Breast epithelium (tissue), 4 donors: ENCODE measurements around the gene CRK. TPM values are rescaled to one million over a fixed set of nuclear protein-coding genes. Genes with fewer than 3 reads are reported as not detected.

Experiments used
- DNase-seq, 2 donors: peaks; one replicate each; pipeline ENCODE4 v3.0.0-alpha.2; 2019; ENCODE audit warnings: low spot score in 2 of 2
- H3K27ac ChIP-seq, 2 donors: fragments of 200-600 bp; sonication (generic) in 1 of 2; one replicate each; pipeline ENCODE4 v1.5.1; 2016 to 2019; ENCODE audit warnings: mild to moderate bottlenecking in 1 of 2
- H3K27me3 ChIP-seq, 2 donors: fragments of 200-600 bp; sonication (generic) in 1 of 2; one replicate each; pipeline versions ENCODE4 v1.5.1 to v1.6.0; 2017 to 2019; ENCODE audit warnings: control low read depth in 1 of 2, mild to moderate bottlenecking in 1 of 2
- H3K36me3 ChIP-seq: fragments of 200-600 bp; one replicate; pipeline ENCODE4 v1.5.1; 2019
- H3K4me1 ChIP-seq, 2 donors: fragments of 200-600 bp; sonication (generic); one replicate each; pipeline ENCODE4 v1.5.1; 2016 to 2019; ENCODE audit warnings: control low read depth in 1 of 2
- H3K4me3 ChIP-seq, 3 donors: fragments of 200-600 bp; sonication (generic); 1 replicate in 2 of 3; 2 replicates in 1 of 3; pipeline ENCODE4 v1.5.1; 2016 to 2019; ENCODE audit warnings: mild to moderate bottlenecking in 3 of 3, moderate library complexity in 2 of 3
- H3K9me3 ChIP-seq, 2 donors: fragments of 200-600 bp; sonication (generic) in 1 of 2; one replicate each; pipeline ENCODE4 v1.5.1; 2016 to 2019; ENCODE audit warnings: control low read depth in 1 of 2
- POLR2A ChIP-seq: fragments of 450-650 bp; IDR thresholded peaks from one replicate; pipeline ENCODE4 v1.6.1; 2016; ENCODE audit warnings: antibody characterized with exemption, mild to moderate bottlenecking, moderate library complexity
- POLR2AphosphoS5 ChIP-seq, 3 donors: sonication (generic); formaldehyde crosslinking; IDR thresholded peaks; one replicate each; pipeline ENCODE4 v1.6.1; 2017; ENCODE audit warnings: antibody characterized with exemption in 3 of 3
- intact Hi-C: fragments of 100-400 bp; cut with DNase I; formaldehyde crosslinking; loops from one replicate; pipeline ENCODE4 v1.15.1; 2023; ENCODE audit warnings: low total_unique reads
- total RNA-seq, 3 donors: library from RNA; depleted of rRNA; stranded (reverse); fragments of >200 nt; gene quantifications; one replicate each; pipeline ENCODE4 v1.1.0, GENCODE V29; 2016
- TF ChIP-seq, protein P1 (sequence below), 3 donors: fragments of 450-650 bp; IDR thresholded peaks; one replicate each; pipeline ENCODE4 v1.5.1; 2016 to 2017; ENCODE audit warnings: antibody characterized with exemption in 3 of 3, mild to moderate bottlenecking in 3 of 3, moderate library complexity in 3 of 3

CRK gene
- total RNA-seq, 3 donors from 2014 or later, result 73.7 to 84.5 (median 76.8) TPM

DNA sequence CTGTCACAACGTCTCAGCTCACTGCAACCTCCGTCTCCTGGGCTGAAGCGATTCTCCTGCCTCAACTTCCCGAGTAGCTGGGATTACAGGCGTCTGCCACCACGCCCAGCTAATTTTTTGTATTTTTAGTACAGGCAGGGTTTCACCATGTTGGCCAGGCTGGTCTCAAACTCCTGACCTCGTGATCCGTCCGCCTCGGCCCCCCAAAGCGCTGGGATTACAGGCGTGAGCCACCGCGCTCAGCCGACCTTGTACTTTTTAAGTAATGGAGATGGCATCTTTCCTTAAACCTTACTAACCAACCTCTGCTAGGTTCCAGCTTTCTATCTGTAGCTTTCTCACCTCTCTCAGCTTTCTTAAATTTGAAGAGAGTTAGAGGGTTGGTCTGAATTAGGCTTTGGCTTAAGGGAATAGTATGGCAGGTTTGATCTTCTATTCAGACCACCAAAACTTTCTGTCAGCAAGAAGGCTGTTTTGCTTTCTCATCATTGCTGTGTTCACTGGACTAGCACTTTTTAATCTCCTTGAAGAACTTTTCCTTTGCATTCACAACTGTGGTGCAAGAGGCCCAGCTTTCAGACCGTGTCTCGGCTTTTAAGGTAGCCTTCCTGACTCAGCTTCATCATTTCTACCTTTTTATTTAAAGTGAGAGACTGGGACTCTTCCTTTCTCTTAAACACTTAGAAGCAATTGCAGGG is 84.0 kb downstream of the CRK start:
- TF ChIP-seq POLR2AphosphoS5 (IDR thresholded peaks at IDR 0.05) (no peak), POLR2A (no peak)
- TF ChIP-seq, protein P1, sequence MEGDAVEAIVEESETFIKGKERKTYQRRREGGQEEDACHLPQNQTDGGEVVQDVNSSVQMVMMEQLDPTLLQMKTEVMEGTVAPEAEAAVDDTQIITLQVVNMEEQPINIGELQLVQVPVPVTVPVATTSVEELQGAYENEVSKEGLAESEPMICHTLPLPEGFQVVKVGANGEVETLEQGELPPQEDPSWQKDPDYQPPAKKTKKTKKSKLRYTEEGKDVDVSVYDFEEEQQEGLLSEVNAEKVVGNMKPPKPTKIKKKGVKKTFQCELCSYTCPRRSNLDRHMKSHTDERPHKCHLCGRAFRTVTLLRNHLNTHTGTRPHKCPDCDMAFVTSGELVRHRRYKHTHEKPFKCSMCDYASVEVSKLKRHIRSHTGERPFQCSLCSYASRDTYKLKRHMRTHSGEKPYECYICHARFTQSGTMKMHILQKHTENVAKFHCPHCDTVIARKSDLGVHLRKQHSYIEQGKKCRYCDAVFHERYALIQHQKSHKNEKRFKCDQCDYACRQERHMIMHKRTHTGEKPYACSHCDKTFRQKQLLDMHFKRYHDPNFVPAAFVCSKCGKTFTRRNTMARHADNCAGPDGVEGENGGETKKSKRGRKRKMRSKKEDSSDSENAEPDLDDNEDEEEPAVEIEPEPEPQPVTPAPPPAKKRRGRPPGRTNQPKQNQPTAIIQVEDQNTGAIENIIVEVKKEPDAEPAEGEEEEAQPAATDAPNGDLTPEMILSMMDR (IDR thresholded peaks at IDR 0.05), result no peak
- DNase-seq, result no peak
- H3K9me3 ChIP-seq, result no peaks in the 10 kb centered on the region
- peaks cover 0 to 9% of the 10 kb centered on the region in 2 donors for H3K4me1 ChIP-seq
- H3K27ac ChIP-seq, result no peak overlapping the region
- intact Hi-C loops, result no loop called here
- no peak overlapping the region for H3K4me3 ChIP-seq
- no peaks in the 10 kb centered on the region for H3K36me3 ChIP-seq
- H3K27me3 ChIP-seq, result no peaks in the 10 kb centered on the region

Other genes starting within 250 kb of the CRK start
- not detected for gene BHLHA9, start 185.8 kb downstream of the CRK start, total RNA-seq
- 10 to 100 TPM; 13.6 to 97.6 (median 25.9) TPM for gene TRARG1, start 176.6 kb downstream of the CRK start, total RNA-seq
- 100 to 1,000 TPM; 481 to 610 (median 518) TPM for gene YWHAE, start 56.0 kb downstream of the CRK start, total RNA-seq
- 100 to 1,000 TPM in 2 of 3 donors, 10 to 100 TPM in 1; 99.5 to 235 (median 137) TPM for gene MYO1C, start 36.5 kb upstream of the CRK start, total RNA-seq
- 100 to 1,000 TPM in 1 of 3 donors, 10 to 100 TPM in 2; 75.2 to 177 (median 88.8) TPM for gene INPP5K, start 60.4 kb upstream of the CRK start, total RNA-seq
- gene PITPNA, start 106.6 kb upstream of the CRK start, total RNA-seq, result 10 to 100 TPM; 24.6 to 37.7 (median 28.8) TPM
- gene SLC43A2, start 172.6 kb upstream of the CRK start, total RNA-seq, result 10 to 100 TPM; 13.8 to 18.9 (median 14.9) TPM
- 10 to 100 TPM in 1 of 3 donors, 1 to 10 TPM in 2; 4.2 to 11.5 (median 6.6) TPM for gene SCARF1, start 189.5 kb upstream of the CRK start, total RNA-seq
- 10 to 100 TPM; 15.4 to 42.7 (median 31.1) TPM for gene RILP, start 193.6 kb upstream of the CRK start, total RNA-seq
- 100 to 1,000 TPM; 173 to 183 (median 176) TPM for gene PRPF8, start 228.6 kb upstream of the CRK start, total RNA-seq